Spleen (tissue), 11 donors: ENCODE measurements around the gene RAB15. TPM values are rescaled to one million over a fixed set of nuclear protein-coding genes. Genes with fewer than 3 reads are reported as not detected.

Source experiments
- DNase-seq: peaks from one replicate; pipeline ENCODE4 v3.0.0-alpha.2; 2020
- H3K27ac ChIP-seq, 8 donors: fragments of 200-600 bp; sonication (generic) in 7 of 8; 1 replicate in 4 of 8; 2 replicates in 4 of 8; pipeline versions ENCODE4 v1.5.0 to v1.8.0; 2016 to 2021; ENCODE audit warnings: inconsistent platforms in 4 of 8, mild to moderate bottlenecking in 4 of 8, moderate library complexity in 1 of 8
- H3K27me3 ChIP-seq, 7 donors: fragments of 200-600 bp; sonication (generic) in 6 of 7; replicated peaks in 1 of 7; 1 replicate in 4 of 7; 2 replicates in 3 of 7; pipeline versions ENCODE4 v1.5.0 to v1.8.0; 2016 to 2021; ENCODE audit warnings: inconsistent platforms in 3 of 7, mild to moderate bottlenecking in 1 of 7
- H3K36me3 ChIP-seq, 6 donors: fragments of 200-600 bp; sonication (generic) in 5 of 6; 1 replicate in 4 of 6; 2 replicates in 2 of 6; pipeline versions ENCODE4 v1.5.0 to v1.8.0; 2016 to 2021; ENCODE audit warnings: inconsistent platforms in 2 of 6
- H3K4me1 ChIP-seq, 6 donors: fragments of 200-600 bp; sonication (generic) in 5 of 6; 1 replicate in 3 of 6; 2 replicates in 3 of 6; pipeline versions ENCODE4 v1.5.0 to v1.8.0; 2016 to 2021; ENCODE audit warnings: inconsistent platforms in 3 of 6
- H3K4me3 ChIP-seq, 8 donors: fragments of 200-600 bp; sonication (generic) in 7 of 8; 1 replicate in 4 of 8; 2 replicates in 4 of 8; pipeline versions ENCODE4 v1.5.0 to v1.8.0; 2016 to 2021; ENCODE audit warnings: inconsistent platforms in 4 of 8, mild to moderate bottlenecking in 4 of 8, moderate library complexity in 2 of 8
- H3K9me3 ChIP-seq, 8 donors: fragments of 200-600 bp; sonication (generic) in 7 of 8; 1 replicate in 4 of 8; 2 replicates in 4 of 8; pipeline versions ENCODE4 v1.5.0 to v1.8.0; 2016 to 2021; ENCODE audit warnings: inconsistent platforms in 4 of 8
- POLR2A ChIP-seq, 3 donors: fragments of 450-650 bp; IDR thresholded peaks; one replicate each; pipeline ENCODE4 v1.5.1; 2017; ENCODE audit warnings: antibody characterized with exemption in 3 of 3, mild to moderate bottlenecking in 1 of 3
- POLR2AphosphoS5 ChIP-seq, 3 donors: sonication (generic); formaldehyde crosslinking; IDR thresholded peaks; one replicate each; pipeline ENCODE4 v1.5.1; 2017; ENCODE audit warnings: antibody characterized with exemption in 3 of 3
- WGBS, 5 donors: extraction: QIAGEN DNeasy Blood & Tissue Kit in 3 of 5; methylation state at CpG; one replicate each; pipeline versions ENCODE4 v1.1.5 to v1.1.7; 2013 to 2018; 5-methylcytosine and 5-hydroxymethylcytosine counted together
- intact Hi-C: fragments of 100-400 bp; cut with DNase I; formaldehyde crosslinking; loops from one replicate; pipeline ENCODE4 v1.15.0; 2023; ENCODE audit warnings: low total_unique reads
- polyA plus RNA-seq, 3 donors: library from polyadenylated mRNA; stranded (reverse); fragments of 200-250 nt; gene quantifications; one replicate each; pipeline ENCODE4 v1.2.1, GENCODE V29; 2013
- total RNA-seq, 7 donors: library from RNA; depleted of rRNA in 3 of 7; stranded (reverse); fragments of >200 nt in 3 of 7; fragmentation: NEBNext Ultra II Directional in 4 of 7; extraction: Animal tissue kit (Norgen Biotek cat#: 25700) in 4 of 7; gene quantifications; one replicate each; pipeline versions ENCODE4 v1.1.0 to v1.2.1, GENCODE V29; 2016 to 2021
- TF ChIP-seq, protein P1 (sequence below), 11 experiments: fragments of 200-600 bp in 7 of 11; fragments of 450-650 bp in 4 of 11; sonication (generic) in 4 of 11; IDR thresholded peaks in 8 of 11; conservative IDR thresholded peaks in 3 of 11; 1 replicate in 7 of 11; 2 replicates in 4 of 11; pipeline versions ENCODE4 v1.4.0 to v1.8.0; 2016 to 2021; ENCODE audit warnings: antibody characterized with exemption in 11 of 11, inconsistent platforms in 4 of 11, mild to moderate bottlenecking in 1 of 11
- donor health status: healthy with polysubstance abuse.
- donor health status: DM: no; HTN: no; CAD: no; lungs with moderate emphysema.
- donor health status: DM: no; HTN: no; CAD: no.
- donor health status: Bipolar disorder and iron deficiency.
- donor health status: healthy.
- donor health status: DM: no; HTN: no; CAD: no.
- donor health status: DM: yes; HTN: yes; CAD: no.

Gene RAB15
- total and polyA plus RNA-seq, 10 donors, result 1.2 to 7.0 (median 2.2) TPM

- intact Hi-C loops, result loop anchor here (10.0 kb wide), 1 partner anchor 111 kb away; no protein-coding TSS in a partner anchor
- no peak for TF ChIP-seq POLR2AphosphoS5 (IDR thresholded peaks at IDR 0.05)
- TF ChIP-seq, protein P1, sequence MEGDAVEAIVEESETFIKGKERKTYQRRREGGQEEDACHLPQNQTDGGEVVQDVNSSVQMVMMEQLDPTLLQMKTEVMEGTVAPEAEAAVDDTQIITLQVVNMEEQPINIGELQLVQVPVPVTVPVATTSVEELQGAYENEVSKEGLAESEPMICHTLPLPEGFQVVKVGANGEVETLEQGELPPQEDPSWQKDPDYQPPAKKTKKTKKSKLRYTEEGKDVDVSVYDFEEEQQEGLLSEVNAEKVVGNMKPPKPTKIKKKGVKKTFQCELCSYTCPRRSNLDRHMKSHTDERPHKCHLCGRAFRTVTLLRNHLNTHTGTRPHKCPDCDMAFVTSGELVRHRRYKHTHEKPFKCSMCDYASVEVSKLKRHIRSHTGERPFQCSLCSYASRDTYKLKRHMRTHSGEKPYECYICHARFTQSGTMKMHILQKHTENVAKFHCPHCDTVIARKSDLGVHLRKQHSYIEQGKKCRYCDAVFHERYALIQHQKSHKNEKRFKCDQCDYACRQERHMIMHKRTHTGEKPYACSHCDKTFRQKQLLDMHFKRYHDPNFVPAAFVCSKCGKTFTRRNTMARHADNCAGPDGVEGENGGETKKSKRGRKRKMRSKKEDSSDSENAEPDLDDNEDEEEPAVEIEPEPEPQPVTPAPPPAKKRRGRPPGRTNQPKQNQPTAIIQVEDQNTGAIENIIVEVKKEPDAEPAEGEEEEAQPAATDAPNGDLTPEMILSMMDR (IDR thresholded peaks at IDR 0.05 in 8 of 11, conservative IDR thresholded peaks at IDR 0.05 in 3 of 11), result peak; percentile 4 to 78 (median 57)
- 5 to 13% (median 9%) methylated on average over 15 of the region's 15 CpGs for WGBS, 5 donors
- H3K27me3 ChIP-seq, result no peaks in the 10 kb centered on the region
- H3K9me3 ChIP-seq, result no peaks in the 10 kb centered on the region
- H3K36me3 ChIP-seq, result no peaks in the 10 kb centered on the region
- no peak for DNase-seq
- peaks cover 7 to 32% (median 27%) of the 10 kb centered on the region in 6 donors for H3K4me1 ChIP-seq
- H3K4me3 ChIP-seq, result peak overlapping the region in 1 of 8 donors; percentile 39
- H3K27ac ChIP-seq, result no peak overlapping the region
Observed at GRCh38 chr14:64983439-64984310, 11.5 kb upstream of the RAB15 start.

GRCh38 chr14:64979336-64980074 is 7.4 kb upstream of the RAB15 start:
- Histone ChIP-seq H3K27ac (no peak overlapping the region), H3K4me3 (no peak overlapping the region), H3K27me3 (no peaks in the 10 kb centered on the region), H3K9me3 (no peaks in the 10 kb centered on the region), H3K4me1 (peaks cover 0 to 9% (median 7%) of the 10 kb centered on the region in 6 donors), H3K36me3 (no peaks in the 10 kb centered on the region)
- DNase-seq, result no peak
- WGBS, 5 donors, result 83 to 94% (median 86%) methylated on average over 5 of the region's 5 CpGs
- TF ChIP-seq POLR2A (IDR thresholded peaks at IDR 0.05), result no peak
- TF ChIP-seq, protein P1 (IDR thresholded peaks at IDR 0.05 in 8 of 11, conservative IDR thresholded peaks at IDR 0.05 in 3 of 11), result no peak
- intact Hi-C loops, result loop anchor here (10.0 kb wide), 1 partner anchor 115 kb away; no protein-coding TSS in a partner anchor

GRCh38 chr14:64974563-64974962 is 2.4 kb upstream of the RAB15 start:
- Histone ChIP-seq H3K4me3 (no peak overlapping the region), H3K4me1 (peaks cover 0 to 24% (median 15%) of the 10 kb centered on the region in 6 donors), H3K27me3 (peaks cover 0 to 28% (median 7%) of the 10 kb centered on the region in 7 donors), H3K36me3 (no peaks in the 10 kb centered on the region), H3K27ac (no peak overlapping the region), H3K9me3 (no peaks in the 10 kb centered on the region)
- no peak for DNase-seq
- intact Hi-C loops, result no loop called here
- TF ChIP-seq, protein P1 (IDR thresholded peaks at IDR 0.05 in 8 of 11, conservative IDR thresholded peaks at IDR 0.05 in 3 of 11), result no peak
- TF ChIP-seq POLR2AphosphoS5 (IDR thresholded peaks at IDR 0.05) (no peak), POLR2A (IDR thresholded peaks at IDR 0.05) (no peak)
- 76 to 89% (median 81%) methylated on average over 8 of the region's 8 CpGs for WGBS, 5 donors

- H3K27me3 ChIP-seq, result peaks cover 0 to 28% (median 7%) of the 10 kb centered on the region in 7 donors
- H3K4me3 ChIP-seq, result no peak overlapping the region
- intact Hi-C loops, result no loop called here
- no peak overlapping the region for H3K27ac ChIP-seq
- DNase-seq, result no peak
- H3K36me3 ChIP-seq, result no peaks in the 10 kb centered on the region
- peaks cover 0 to 24% (median 15%) of the 10 kb centered on the region in 6 donors for H3K4me1 ChIP-seq
- WGBS, 5 donors, result 86 to 96% (median 91%) methylated on average over 9 of the region's 9 CpGs
- no peak for TF ChIP-seq POLR2A (IDR thresholded peaks at IDR 0.05)
- H3K9me3 ChIP-seq, result no peaks in the 10 kb centered on the region
Observed at GRCh38 chr14:64973826-64974225, 1.7 kb upstream of the RAB15 start.
